ENCODE results near the gene SH3BP2. TPM values are rescaled to one million over a fixed set of nuclear protein-coding genes. Genes with fewer than 3 reads are reported as not detected.
"Not testable (repeated sequence)": the region's sequence is repeated elsewhere in the genome, so short reads cannot be mapped to it uniquely, and the experiment has no call there.

The SH3BP2 gene
- total RNA-seq, 1 donor from 2014 or later: 32.2 TPM

- DNase-seq (ENCODE audit: missing footprints) (no peak), ATAC-seq (no peak)
- intact Hi-C loops (cut with DNase I): loop anchor here (5.0 kb wide), 4 partner anchors 41 to 276 kb away; partner anchors contain the start of genes GRK4 and NOP14
Observed at GRCh38 chr4:2761035-2761923, 31.6 kb upstream of the SH3BP2 start.

GRCh38 chr4:2762048-2762447 lies 30.8 kb upstream of the SH3BP2 start:
- intact Hi-C loops (cut with DNase I): loop anchor here (5.0 kb wide), 4 partner anchors 40 to 275 kb away; partner anchors contain the start of genes GRK4 and NOP14
- no peak for DNase-seq (ENCODE audit: missing footprints)
- ATAC-seq: no peak

- intact Hi-C loops (cut with DNase I): loop anchor here (5.0 kb wide), 4 partner anchors 40 to 275 kb away; partner anchors contain the start of genes GRK4 and NOP14
- not testable (repeated sequence) for ATAC-seq; DNase-seq (ENCODE audit: missing footprints)
Observed at GRCh38 chr4:2762486-2763370, 30.2 kb upstream of the SH3BP2 start.

GRCh38 chr4:2763511-2763967 lies 29.3 kb upstream of the SH3BP2 start:
- peak; percentile 6 for ATAC-seq
- no peak for DNase-seq (ENCODE audit: missing footprints)

GRCh38 chr4:2765832-2766526 lies 26.9 kb upstream of the SH3BP2 start:
- DNase-seq (ENCODE audit: missing footprints) (no peak), ATAC-seq (no peak)
- intact Hi-C loops (cut with DNase I): no loop called here

More at GRCh38 chr4:2763511-2763967, 29.3 kb upstream of the SH3BP2 start:
- intact Hi-C loops (cut with DNase I): loop anchor here (5.0 kb wide), 4 partner anchors 39 to 274 kb away; partner anchors contain the start of genes GRK4 and NOP14

GRCh38 chr4:2767046-2767704 lies 25.7 kb upstream of the SH3BP2 start:
- intact Hi-C loops (cut with DNase I): no loop called here
- ATAC-seq (no peak), DNase-seq (ENCODE audit: missing footprints) (no peak)

GRCh38 chr4:2767705-2768074 lies 25.2 kb upstream of the SH3BP2 start:
- intact Hi-C loops (cut with DNase I): no loop called here
- DNase-seq (ENCODE audit: missing footprints) (no peak), ATAC-seq (peak; percentile 69)

- DNase-seq (ENCODE audit: missing footprints) (no peak), ATAC-seq (no peak)
- intact Hi-C loops (cut with DNase I): no loop called here
Observed at GRCh38 chr4:2768124-2768523, 24.8 kb upstream of the SH3BP2 start.

GRCh38 chr4:2768921-2769336 lies 24.0 kb upstream of the SH3BP2 start:
- intact Hi-C loops (cut with DNase I): no loop called here
- DNase-seq (ENCODE audit: missing footprints) (no peak), ATAC-seq (no peak)

GRCh38 chr4:2771264-2771663 lies 21.6 kb upstream of the SH3BP2 start:
- intact Hi-C loops (cut with DNase I): no loop called here
- DNase-seq (ENCODE audit: missing footprints) (no peak), ATAC-seq (no peak)

- ATAC-seq; intact Hi-C loops (cut with DNase I); DNase-seq (ENCODE audit: missing footprints): not testable (repeated sequence)
Observed at GRCh38 chr4:2780643-2781042, 12.2 kb upstream of the SH3BP2 start.

- intact Hi-C loops (cut with DNase I): no loop called here
- ATAC-seq (no peak), DNase-seq (ENCODE audit: missing footprints) (peak; percentile 20)
Observed at GRCh38 chr4:2781911-2782310, 11.0 kb upstream of the SH3BP2 start.

- intact Hi-C loops (cut with DNase I): no loop called here
- ATAC-seq (no peak), DNase-seq (ENCODE audit: missing footprints) (no peak)
Observed at GRCh38 chr4:2783790-2784189, 9.1 kb upstream of the SH3BP2 start.

- peak; percentile 19 for ATAC-seq
- DNase-seq (ENCODE audit: missing footprints): peak; percentile 22
- intact Hi-C loops (cut with DNase I): no loop called here
Observed at GRCh38 chr4:2785613-2786012, 7.3 kb upstream of the SH3BP2 start.

- DNase-seq (ENCODE audit: missing footprints): no peak
- ATAC-seq: no peak
- intact Hi-C loops (cut with DNase I): no loop called here
Observed at GRCh38 chr4:2786152-2786671, 6.7 kb upstream of the SH3BP2 start.

- intact Hi-C loops (cut with DNase I): no loop called here
- ATAC-seq (no peak), DNase-seq (ENCODE audit: missing footprints) (no peak)
Observed at GRCh38 chr4:2786794-2787229, 6.1 kb upstream of the SH3BP2 start.

- DNase-seq (ENCODE audit: missing footprints): peak; percentile 80
- intact Hi-C loops (cut with DNase I): no loop called here
Observed at GRCh38 chr4:2787230-2788100, 5.4 kb upstream of the SH3BP2 start.

More at GRCh38 chr4:2787230-2788100, 5.4 kb upstream of the SH3BP2 start:
- peak; percentile 51 for ATAC-seq
